ENCODE results near the gene CYP24A1.

DNA sequence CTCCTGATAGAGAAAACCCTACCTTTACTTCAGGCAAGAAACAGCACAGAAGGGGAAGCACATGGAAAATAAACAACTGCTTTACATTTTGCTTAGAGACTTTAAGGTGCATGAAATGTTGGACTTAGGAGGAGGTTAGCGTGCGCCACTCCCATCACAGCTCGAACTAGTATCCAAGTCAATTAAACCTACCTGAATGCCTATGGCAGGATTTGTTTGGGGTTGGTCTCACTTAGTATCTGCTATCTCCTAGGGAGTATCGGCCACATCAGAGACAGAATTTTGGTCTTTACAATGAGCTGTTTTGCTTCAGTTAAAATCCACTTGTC, 12.0 kb downstream of the CYP24A1 start:
- TF ChIP-seq CTCF (IDR thresholded peaks at IDR 0.05), result no peak
- TF ChIP-seq EZH2 (IDR thresholded peaks at IDR 0.05), result no peak

All from neural progenitor cell (in vitro differentiated cells).